ENCODE data around the gene ZXDC.

DNA sequence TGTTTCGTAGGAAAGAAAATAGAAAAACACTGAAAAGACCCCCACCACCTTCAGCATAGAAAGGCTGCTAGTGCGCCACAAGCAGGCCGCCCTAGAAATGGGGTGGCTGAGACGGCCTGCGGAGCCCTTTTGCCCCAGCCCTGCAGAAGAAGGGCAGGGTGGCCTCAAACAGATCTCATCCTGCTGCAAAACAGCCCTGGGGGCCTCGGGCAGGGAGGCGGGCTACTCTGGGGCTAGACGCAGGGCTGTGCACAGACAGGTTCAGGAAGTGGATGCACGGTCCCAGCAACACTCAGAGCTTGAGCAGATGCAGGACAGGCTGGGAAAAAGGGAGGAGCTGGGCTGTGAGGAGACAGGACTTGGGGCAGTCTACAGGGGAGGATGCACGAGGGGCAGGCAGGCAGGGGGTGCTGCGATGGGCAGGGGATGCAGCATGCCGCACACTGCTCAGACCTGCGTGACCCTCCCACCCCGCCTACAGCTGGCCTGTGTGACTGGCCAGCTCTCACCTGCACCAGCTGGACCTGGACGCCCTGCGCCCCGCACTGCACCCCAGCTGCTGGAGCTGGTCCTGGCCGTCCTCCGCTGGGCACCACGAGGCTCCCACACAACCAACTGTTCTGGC lies 34.3 kb downstream of the ZXDC start:
- TF ChIP-seq, protein P1, sequence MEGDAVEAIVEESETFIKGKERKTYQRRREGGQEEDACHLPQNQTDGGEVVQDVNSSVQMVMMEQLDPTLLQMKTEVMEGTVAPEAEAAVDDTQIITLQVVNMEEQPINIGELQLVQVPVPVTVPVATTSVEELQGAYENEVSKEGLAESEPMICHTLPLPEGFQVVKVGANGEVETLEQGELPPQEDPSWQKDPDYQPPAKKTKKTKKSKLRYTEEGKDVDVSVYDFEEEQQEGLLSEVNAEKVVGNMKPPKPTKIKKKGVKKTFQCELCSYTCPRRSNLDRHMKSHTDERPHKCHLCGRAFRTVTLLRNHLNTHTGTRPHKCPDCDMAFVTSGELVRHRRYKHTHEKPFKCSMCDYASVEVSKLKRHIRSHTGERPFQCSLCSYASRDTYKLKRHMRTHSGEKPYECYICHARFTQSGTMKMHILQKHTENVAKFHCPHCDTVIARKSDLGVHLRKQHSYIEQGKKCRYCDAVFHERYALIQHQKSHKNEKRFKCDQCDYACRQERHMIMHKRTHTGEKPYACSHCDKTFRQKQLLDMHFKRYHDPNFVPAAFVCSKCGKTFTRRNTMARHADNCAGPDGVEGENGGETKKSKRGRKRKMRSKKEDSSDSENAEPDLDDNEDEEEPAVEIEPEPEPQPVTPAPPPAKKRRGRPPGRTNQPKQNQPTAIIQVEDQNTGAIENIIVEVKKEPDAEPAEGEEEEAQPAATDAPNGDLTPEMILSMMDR (conservative IDR thresholded peaks at IDR 0.05; ENCODE audit: low read depth, low read length): no peak
- no peak for TF ChIP-seq EZH2 (IDR thresholded peaks at IDR 0.05; ENCODE audit: borderline replicate concordance, low read depth, low read length, poor library complexity, severe bottlenecking)
